GM18907 (cell line): ENCODE data around the gene SPAG16.

Experiments used
- ATAC-seq: cut with Tn5 transposase; IDR thresholded peaks from one replicate; pipeline ENCODE4 v1.9.1; 2021; ENCODE audit warnings: mild to moderate bottlenecking, moderate library complexity; ENCODE audit not compliant: unreplicated experiment

Gene SPAG16

DNA sequence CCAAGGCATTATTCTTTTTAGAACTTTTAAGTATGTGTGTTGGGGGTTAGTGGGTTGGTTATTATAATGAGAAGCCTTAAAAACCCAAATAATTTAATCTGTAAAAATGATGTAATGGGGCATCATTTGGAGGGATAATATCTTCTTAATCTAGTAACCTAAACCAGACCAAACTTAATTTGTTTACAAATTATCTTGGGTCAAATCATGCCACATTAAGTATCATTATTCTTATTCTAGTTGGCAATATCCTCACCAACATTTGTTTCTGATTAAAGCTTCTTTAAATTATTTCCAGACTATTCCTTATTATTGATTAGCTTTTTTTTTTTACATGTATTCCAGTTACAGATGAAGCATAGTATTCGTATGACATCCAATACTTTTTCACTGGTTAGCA is 1041.1 kb downstream of the SPAG16 start:
- ATAC-seq, result no peak

DNA sequence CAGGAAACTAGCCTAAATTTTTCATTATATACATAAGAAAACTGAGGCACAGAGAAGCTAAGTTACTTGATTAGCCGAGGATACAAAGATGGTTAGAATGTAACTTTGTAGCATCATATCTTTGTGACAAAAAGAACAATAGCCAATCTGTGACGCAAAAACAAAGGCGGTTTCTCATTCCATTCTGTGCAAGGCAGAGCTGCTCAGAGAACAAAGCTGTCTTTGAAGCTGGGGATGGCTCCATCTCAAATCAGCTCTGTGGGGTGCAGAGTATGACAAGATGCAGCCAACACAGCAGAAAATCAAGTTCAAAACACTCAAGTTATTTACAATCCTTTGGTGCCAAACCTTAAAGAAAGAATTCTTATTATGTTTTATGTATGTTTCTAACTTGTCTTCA is 1044.7 kb downstream of the SPAG16 start:
- no peak for ATAC-seq

GRCh38 chr2:214341646-214342045 is 1057.4 kb downstream of the SPAG16 start:
- ATAC-seq, result no peak

DNA sequence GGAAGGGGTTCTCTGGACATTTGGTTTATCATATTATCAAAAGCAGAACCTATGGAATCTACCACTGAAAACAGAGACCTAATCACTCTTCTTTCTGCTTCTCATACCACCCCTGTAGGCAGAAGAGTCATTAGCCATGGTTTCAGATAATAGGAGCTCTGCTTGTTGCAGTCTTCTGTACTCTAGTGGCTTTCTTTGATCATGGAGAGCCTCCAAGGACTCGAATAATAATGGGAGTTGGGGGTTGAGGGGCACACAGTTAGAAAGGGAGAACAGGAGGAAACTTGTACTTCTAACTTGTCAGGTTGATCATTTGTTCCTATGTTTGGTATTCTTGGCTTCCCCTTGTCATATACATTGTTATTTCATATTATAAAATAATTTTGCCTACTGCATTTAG is 1074.2 kb downstream of the SPAG16 start:
- ATAC-seq, result no peak

DNA sequence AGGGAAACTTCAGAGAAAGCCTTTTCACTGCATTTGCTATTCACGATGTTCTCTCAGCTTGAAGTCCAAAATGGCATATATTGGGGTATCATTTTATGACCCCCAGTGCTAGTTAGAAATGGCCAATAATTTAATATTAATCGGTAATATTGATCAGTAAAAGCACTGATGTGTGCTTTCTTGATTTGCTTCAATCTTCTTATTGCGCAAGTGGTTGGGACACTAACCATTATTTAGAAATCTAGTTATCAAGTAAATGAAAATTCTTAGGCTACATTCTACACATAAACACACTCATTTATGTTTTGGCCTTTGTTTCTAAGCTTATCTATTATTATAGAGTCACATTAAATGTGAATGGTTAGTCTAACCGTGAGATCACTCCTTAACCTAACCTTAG is 1076.9 kb downstream of the SPAG16 start:
- ATAC-seq, result no peak

GRCh38 chr2:214365549-214365948 is 1081.3 kb downstream of the SPAG16 start:
- no peak for ATAC-seq

- ATAC-seq, result no peak
Measured at GRCh38 chr2:214367171-214367570, 1082.9 kb downstream of the SPAG16 start.

- ATAC-seq, result peak; percentile 46
Measured at GRCh38 chr2:214376618-214377285, 1092.5 kb downstream of the SPAG16 start.

DNA sequence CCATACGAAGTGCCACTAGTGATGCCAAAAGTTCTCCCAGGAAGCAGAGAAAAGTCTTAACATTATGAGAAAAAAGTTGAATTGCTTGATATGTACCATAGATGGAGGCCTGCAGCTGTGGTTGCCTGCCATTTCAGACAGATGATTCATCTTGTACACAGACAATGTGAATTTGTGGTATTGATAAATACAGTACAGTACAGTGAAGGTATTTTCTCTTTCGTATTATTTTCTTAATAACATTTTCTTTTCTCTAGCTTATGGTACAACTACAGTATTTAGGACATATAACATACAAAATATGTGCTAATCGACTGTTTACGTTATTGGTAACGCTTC is 1093.0 kb downstream of the SPAG16 start:
- ATAC-seq, result no peak

DNA sequence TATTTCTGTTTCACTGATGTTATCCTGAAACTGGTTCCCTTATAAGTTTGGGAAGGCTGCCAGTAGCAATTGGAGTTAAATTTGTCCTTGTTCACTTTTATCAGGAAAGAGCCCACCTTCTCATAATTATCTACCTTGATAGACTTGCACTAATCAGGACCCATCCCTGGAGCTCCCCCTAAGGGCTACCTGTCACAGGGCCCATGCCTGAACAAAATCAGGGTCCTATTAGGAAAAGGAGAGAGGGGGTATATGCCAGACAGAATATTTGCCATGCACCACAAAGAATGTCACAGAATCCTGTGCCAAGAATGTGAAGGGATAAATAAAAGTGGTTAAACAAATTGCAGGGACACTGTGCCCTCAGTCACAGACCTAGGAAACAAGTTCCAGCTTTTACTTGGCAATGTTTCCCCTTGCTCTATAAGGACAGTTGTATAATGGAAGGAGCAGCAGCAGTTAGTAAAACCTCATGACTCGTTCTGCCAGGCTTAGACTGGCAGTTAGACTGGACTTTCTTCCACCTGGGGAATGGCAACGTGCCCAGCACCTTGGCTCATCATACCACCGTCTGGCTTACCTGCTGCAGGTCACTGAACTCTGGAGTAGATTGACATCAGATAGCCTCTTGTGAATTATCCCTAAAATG is 1094.3 kb downstream of the SPAG16 start:
- no peak for ATAC-seq

GRCh38 chr2:214379227-214379626 is 1095.0 kb downstream of the SPAG16 start:
- no peak for ATAC-seq

- no peak for ATAC-seq
Measured at GRCh38 chr2:214380681-214381080, 1096.4 kb downstream of the SPAG16 start.

DNA sequence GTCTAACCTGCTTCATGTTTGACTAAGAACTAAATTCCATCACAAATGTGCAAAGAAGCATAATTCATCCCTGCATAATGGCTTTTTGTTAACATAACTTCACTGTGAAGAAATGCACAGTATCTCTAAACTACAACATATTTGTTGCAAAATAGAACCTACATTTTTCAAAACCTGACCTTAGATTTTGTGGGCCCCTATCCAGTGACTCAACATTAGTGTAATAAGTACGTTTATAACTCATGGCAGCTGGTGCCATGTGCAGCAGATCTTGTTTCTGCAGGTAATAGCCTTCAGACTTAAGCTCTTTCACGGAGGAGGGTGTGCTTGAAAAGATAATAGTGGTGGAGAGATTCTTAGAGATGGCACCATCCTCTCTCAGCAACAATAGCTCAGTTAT is 1098.0 kb downstream of the SPAG16 start:
- ATAC-seq, result no peak

DNA sequence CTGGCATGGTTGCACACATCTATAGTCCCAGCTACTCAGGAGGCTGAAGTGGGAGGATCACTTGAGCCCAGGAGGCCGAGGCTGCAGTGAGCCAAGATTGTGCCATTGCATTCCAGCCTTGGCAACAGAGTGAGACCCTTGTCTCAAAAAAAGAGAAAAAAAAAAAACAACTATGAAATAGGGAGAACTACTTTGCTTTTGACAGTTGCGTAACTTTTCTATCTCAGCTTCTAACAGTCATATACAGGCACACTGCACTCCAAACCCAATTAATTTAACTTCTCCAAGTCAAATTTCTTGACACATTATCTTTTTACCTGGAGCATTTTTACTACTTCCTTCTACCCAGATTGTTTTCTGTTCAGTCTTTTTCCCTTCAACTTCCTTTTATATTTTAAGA is 1102.5 kb downstream of the SPAG16 start:
- no peak for ATAC-seq

DNA sequence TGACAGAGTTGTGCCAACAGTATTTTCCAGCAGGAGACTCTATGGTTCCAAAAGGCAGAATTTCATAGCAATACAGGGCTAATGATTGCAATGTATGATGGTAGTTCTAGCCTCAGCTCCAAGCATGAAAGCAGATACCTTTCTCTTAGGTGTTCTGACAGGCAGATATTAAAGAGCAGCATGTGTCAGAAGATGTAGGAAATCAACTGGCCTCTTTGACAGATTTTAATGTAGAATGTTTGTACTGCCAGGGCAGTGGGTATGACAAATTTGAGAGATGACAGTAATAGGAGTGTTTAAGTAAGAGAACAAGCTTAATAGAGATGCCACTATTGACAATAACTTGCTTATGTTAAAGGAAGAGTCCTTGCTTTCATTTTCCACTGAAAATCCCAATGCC is 1105.1 kb downstream of the SPAG16 start:
- ATAC-seq, result no peak

DNA sequence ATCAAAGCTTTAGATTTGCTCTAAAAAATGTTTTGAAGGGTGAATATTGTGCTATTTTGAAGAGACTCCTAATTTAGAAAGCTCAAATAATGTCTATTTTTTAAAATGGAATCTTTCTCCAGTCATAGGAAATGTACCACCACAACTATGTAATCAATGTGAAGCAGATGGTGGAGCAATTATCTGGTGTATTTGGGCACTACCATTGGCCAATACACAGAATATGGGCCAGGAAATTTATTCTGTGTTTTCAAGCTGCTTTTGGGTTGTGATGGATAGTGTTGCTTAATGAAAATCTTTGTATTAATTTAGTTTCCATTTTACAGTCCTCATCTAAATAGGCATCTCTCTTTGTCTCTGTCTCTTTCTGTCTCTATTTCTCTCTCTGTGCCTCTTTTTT is 1109.5 kb downstream of the SPAG16 start:
- ATAC-seq, result no peak

DNA sequence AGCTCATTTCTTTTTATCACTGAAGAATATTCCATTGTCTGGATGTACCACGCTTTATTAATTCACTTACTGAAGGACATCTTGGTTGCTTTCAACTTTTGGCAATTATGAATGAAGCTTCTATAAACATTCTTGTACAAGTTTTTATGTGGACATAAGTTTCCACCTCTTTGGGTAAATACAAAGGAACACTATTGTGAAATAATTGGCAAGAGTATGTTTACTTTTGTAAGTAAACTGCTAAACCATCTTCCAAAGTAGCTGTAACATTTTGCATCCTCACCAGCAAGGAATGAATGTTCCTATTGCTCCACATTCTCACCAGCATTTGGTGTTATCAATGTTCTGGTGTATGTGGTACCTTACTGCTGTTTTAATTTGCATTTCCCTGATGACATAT is 1110.8 kb downstream of the SPAG16 start:
- no peak for ATAC-seq

- ATAC-seq, result no peak
Measured at GRCh38 chr2:214401580-214401979, 1117.3 kb downstream of the SPAG16 start.

DNA sequence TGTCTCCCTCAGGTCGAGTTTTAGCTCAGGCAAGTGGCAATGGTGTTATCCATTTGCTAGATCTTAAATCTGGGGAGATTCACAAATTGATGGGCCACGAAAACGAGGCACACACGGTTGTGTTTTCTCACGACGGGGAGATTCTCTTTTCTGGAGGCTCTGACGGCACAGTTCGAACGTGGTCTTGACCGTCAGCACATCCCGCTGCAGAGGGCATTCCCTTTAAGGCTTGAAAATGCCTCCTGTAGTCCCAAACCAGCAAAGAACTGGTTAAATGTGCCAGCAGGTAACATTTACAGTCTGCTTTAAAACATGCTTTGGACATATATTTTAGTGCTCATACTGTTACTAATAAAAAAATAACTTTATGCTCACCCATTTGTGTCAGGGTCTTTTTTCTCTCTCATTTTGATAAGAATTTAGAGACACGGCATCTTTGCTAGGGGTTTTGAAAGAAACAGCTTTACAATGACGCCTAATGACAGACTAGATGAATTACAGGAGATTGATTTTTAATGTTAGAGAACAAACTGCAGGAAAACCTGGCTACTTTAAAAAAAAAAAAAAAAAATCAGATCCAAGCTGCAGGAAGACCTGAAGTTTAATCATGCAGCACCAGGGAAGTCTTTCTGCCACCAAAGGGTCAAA is 1126.0 kb downstream of the SPAG16 start:
- ATAC-seq, result no peak

DNA sequence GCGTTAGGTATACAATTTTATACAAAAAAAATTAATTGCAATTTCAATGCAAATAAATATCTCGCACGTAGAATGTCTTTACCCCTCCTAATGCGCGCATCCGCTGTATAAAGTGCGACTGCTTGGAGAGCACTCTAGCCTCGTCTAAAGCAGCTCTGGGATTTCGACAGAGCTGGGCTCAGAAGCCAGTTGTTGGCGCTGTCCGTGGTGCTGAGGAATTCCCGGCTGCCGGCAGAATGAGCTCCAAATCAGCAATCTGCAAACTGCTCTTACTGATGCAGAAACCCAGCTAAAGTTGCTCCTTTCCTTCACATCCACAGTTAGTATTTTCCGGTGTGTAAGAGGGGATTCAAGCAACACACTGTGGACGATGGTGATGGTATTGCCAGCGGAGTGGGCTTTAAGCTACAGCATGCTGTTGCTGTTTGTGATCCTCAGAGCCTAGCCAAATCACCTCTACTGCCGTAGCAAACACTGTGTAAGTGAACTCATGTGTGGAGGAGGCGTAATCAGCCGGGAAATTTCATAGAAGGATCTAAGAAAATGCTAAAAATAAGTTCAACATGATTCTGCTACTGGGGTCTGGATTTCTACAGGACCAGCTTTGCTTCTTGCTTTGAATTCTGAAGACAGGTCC is 1126.8 kb downstream of the SPAG16 start, which contains the start of gene VWC2L:
TSS of gene VWC2L (plus strand) at position 137 of the 637 bp plus-strand sequence. CDS start 3,140 bp downstream, outside the sequence.
- ATAC-seq, result peak; percentile 46

DNA sequence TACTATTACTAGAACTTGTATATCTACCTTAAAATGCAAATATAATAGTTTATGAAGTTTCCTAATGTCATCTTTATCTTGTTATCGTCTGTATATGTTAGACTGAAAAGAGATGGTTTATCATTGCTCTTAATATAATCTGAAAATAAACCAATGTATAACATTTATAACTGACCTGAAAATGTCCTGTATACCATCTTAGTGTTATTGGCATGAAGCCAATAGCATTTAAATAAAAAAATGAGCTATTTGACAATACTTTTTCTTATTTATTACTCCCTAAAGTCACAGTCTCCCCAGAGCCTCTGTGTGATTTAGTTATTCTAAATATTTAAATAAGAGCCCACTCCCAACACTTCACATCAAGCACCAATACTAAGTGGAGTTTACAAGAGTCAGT is 1128.4 kb downstream of the SPAG16 start:
- no peak for ATAC-seq

DNA sequence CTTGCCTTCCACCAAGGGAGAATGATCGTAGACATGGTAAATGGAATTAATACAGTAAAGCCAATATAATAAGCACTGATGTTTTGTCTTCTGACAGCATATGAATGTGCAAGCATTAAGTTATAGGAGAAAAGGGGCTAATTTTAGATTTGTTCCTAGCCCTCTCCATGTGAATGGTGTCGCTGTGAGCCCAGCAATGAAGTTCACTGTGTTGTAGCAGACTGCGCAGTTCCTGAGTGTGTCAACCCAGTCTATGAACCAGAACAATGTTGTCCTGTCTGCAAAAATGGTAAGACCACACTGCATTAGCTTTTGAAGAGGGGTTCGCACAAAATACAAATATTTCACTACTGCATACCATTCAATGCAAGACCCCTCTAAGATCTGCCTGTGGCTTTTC is 1152.2 kb downstream of the SPAG16 start:
- ATAC-seq, result no peak
